Measurements from ENCODE around the gene MELTF.

DNA sequence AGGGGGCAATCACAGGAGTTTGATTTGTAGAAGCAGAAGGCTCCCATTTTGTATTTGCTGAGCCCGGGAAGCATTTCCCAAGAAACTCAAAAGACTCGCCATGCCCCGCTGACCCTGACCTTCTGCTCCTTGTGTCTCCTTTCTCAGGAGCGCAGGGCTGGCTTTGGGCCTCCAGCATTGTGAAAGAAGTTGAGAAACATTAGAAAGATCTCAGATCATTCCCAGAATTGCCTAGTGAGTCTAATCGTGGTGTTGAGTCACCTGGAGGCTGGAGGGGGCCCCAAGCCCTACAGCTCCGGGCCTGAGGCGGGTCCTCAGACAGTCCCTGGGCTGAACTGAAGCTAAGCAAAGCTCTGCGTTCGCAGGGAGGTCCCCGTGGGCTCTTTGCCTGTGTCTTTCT, 50.1 kb downstream of the MELTF start:
- TF ChIP-seq, protein P1, sequence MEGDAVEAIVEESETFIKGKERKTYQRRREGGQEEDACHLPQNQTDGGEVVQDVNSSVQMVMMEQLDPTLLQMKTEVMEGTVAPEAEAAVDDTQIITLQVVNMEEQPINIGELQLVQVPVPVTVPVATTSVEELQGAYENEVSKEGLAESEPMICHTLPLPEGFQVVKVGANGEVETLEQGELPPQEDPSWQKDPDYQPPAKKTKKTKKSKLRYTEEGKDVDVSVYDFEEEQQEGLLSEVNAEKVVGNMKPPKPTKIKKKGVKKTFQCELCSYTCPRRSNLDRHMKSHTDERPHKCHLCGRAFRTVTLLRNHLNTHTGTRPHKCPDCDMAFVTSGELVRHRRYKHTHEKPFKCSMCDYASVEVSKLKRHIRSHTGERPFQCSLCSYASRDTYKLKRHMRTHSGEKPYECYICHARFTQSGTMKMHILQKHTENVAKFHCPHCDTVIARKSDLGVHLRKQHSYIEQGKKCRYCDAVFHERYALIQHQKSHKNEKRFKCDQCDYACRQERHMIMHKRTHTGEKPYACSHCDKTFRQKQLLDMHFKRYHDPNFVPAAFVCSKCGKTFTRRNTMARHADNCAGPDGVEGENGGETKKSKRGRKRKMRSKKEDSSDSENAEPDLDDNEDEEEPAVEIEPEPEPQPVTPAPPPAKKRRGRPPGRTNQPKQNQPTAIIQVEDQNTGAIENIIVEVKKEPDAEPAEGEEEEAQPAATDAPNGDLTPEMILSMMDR (IDR thresholded peaks at IDR 0.05), result no peak
- TF ChIP-seq POLR2A (IDR thresholded peaks at IDR 0.05) (no peak), EP300 (IDR thresholded peaks at IDR 0.05; ENCODE audit: low read depth) (no peak), POLR2AphosphoS5 (IDR thresholded peaks at IDR 0.05) (no peak)
